NCI-H1048 (cell line): Measurements from ENCODE around the gene RBL2.
"Not testable (repeated sequence)": the region's sequence is repeated elsewhere in the genome, so short reads cannot be mapped to it uniquely, and the experiment has no call there.

ENCODE experiments used
- DNase-seq: peaks from one replicate; lab custom pipeline; 2025; lab: John Stamatoyannopoulos, UW

The RBL2 gene

DNA sequence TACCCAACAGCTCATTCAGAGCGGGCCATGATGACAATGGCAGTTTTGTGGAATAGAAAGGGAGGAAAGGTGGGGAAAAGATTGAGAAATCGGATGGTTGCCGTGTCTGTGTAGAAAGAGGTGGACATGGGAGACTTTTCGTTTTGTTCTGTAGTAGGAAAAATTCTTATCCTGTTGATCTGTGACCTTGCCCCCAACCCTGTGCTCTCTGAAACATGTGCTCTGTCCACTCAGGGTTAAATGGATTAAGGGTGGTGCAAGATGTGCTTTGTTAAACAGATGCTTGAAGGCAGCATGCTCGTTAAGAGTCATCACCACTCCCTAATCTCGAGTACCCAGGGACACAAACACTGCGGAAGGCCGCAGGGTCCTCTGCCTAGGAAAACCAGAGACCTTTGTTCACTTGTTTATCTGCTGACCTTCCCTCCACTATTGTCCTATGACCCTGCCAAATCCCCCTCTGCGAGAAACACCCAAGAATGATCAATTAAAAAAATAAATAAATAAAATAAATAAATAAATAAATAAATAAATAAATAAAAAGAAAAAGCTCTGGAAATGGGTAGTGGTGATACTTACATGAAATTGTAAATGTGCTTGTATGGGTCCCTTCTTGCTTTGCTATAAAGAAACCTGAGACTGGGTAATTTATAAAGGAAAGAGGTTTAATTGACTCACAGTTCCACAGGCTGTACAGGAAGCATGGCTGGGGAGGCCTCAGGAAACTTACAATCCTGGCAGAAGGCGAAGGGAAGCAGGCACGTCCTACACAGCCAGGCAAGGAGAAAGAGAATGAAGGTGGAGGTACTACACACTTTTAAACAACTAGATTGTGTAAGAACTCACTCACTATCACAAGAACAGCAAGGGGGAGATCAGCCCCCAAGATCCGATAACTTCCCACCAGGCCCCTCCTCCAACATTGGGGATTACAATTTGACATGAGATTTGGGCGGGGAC is 105.8 kb downstream of the RBL2 start:
- DNase-seq, result not testable (repeated sequence)
